A549 treated with Hydrocortisone at 1 μM for 4 hours (cell line): Measurements from ENCODE around the gene CFD. TPM values are rescaled to one million over a fixed set of nuclear protein-coding genes. Genes with fewer than 3 reads are reported as not detected.

ENCODE experiments used
- total RNA-seq: library from RNA; stranded (reverse); fragments of 200-300 nt; extraction: Qiagen RNA extraction; gene quantifications from 5 replicates; pipeline ENCODE4 v1.2.3, GENCODE V29; 2022

Gene CFD
- 8.2 to 22.5 TPM (median 20.7 TPM) in 5 replicates for total RNA-seq

GRCh38 chr19:858868-859843 is at the start of gene CFD:
Gene CFD, plus strand, starts transcription at chr19:859664. Its CDS starts 26 bp downstream, at chr19:859690.

DNA sequence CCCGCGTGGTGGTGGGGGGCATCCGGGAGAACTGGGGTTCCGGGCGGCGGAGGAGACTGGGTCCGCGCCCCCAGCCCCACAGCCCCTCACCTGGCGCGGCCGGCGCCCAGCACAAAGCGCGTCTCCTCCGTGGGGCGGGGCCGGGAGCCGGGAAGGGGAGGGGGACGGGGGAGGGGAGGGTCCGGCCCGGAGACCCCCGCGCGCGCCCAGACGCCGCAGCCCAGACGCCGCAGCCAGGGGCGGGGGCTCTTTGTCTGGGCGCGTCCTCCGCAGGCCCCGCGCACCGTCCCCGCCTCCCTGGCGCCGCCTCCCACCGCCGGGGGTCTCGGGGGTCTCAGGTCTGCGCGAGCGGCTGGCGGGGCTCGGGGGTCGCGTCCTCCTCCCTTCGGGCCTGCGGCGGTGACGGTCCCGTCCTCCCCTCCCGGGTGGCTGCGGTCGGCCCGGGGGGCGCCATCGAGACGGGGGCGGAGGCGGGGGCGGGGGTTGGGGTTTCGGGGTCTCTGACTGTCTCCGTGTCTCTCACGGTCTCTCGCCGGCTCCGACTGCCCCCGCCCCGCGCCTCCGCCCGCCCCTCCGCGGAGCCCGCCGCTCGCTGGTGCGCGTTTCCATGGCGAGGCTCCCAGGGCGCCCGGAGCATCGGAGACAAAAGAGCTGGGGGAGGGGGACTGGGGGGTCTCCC is 37.5 kb upstream of the CFD start, which contains the start of gene PLPPR3:
Gene PLPPR3 (minus strand): TSS at position 131 of the 679 bp plus-strand sequence. CDS start 396 bp downstream, outside the sequence.

GRCh38 chr19:827710-828321 is 31.6 kb upstream of the CFD start, which contains the start of gene AZU1:
Gene AZU1, plus strand, starts transcription at chr19:827837. Its CDS starts 10 bp downstream, at chr19:827847.

DNA sequence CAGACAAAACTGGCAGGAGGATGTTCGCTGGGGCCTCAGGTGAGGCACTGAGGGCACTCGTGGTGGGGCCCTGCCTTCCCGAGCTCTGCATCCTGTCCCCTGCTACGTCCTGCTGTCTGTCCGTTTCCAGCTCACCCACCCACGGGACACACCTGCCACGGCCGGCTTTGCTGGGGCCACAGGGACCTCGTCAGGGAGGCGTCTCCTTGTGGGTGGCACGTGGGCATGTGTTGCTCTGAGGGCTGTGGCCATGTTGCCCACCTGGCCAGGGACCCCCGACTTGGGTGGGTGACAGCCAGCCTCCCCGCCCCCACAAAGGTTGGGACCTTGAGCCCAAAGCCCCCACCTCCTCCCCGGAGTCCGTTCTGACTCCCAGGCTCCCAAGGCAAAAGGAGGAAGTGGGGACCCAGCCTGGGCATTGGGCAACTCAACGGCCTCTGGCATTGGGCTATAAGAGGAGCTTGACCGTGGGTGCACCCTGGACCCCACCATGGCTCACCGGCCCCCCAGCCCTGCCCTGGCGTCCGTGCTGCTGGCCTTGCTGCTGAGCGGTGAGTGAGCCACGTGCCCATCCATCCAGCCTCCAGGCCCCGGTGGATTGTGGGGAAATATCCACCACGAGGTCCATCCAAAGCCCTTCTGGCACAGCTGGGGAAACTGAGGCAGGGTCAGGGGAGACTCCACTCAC is 18.8 kb upstream of the CFD start, which contains the start of gene PRTN3:
Gene PRTN3 (plus strand): TSS at position 481 of the 688 bp plus-strand sequence. CDS start 10 bp downstream, at position 491.

DNA sequence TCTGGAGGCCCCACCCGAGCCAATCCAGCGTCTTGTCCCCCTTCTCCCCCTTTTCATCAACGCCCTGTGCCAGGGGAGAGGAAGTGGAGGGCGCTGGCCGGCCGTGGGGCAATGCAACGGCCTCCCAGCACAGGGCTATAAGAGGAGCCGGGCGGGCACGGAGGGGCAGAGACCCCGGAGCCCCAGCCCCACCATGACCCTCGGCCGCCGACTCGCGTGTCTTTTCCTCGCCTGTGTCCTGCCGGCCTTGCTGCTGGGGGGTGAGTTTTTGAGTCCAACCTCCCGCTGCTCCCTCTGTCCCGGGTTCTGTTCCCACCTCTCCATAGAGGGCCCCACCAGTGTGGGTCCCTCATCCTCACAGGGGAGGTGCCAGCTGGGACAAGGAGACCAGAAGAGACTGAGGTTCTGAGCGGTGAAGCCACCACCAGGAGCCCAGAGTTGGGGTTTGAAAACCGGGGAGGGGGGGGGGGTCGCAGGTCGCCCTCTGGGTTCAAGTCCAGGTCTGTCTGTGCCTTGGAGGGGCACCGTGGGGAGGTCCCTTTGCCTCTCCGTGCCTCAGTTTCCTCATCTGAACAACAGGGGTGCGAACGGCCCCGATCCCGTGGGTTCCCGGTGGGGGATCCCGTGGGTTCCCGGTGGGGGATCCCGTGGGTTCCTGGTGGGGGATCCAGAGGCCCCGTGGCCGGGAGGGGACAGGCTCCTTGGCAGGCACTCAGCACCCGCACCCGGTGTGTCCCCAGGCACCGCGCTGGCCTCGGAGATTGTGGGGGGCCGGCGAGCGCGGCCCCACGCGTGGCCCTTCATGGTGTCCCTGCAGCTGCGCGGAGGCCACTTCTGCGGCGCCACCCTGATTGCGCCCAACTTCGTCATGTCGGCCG is 7.1 kb upstream of the CFD start, which contains the start of gene ELANE:
Gene ELANE (plus strand): TSS at position 168 of the 878 bp plus-strand sequence. CDS start 26 bp downstream, at position 194.

DNA sequence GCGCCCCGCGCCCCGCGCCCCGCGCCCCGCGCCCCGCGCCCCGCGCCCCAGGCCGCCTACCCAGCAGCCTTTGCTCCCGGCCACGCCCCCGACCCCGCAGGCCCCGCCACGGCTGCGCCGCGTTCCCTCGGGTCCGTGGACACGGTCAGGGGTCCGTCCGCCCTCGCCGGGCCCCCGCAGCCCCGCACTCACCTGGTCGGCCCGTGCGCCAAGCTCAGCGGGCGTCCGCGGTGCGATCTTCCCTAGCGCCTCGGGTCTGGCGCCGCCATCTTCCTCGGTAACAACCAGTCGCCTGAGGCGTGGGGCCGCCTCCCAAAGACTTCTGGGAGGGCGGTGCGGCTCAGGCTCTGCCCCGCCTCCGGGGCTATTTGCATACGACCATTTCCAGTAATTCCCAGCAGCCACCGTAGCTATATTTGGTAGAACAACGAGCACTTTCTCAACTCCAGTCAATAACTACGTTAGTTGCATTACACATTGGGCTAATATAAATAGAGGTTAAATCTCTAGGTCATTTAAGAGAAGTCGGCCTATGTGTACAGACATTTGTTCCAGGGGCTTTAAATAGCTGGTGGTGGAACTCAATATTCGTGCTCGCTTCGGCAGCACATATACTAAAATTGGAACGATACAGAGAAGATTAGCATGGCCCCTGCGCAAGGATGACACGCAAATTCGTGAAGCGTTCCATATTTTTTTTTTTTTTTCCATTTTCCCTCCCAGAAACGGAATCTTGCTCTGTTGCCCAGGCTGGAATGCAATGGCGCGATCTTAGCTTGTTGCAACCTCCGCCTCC is 33.6 kb downstream of the CFD start, which contains the start of the genes MED16 and RNU6-9:
Gene MED16 (minus strand): TSS at position 294 of the 796 bp plus-strand sequence. CDS start 2,056 bp downstream, outside the sequence.
Gene RNU6-9 (plus strand): TSS at position 591 of the 796 bp plus-strand sequence.

Other genes starting within 250 kb of the CFD start
- 68.0 to 91.4 TPM (median 86.6 TPM) in 5 replicates for gene POLRMT, start 226.1 kb upstream of the CFD start, total RNA-seq
- gene FGF22, start 219.8 kb upstream of the CFD start, total RNA-seq = 0.37 to 0.75 TPM (median 0.55 TPM) in 5 replicates
- 53.5 to 72.9 TPM (median 70.7 TPM) in 5 replicates for gene RNF126, start 196.4 kb upstream of the CFD start, total RNA-seq
- 210 to 272 TPM (median 239 TPM) in 5 replicates for gene FSTL3, start 183.3 kb upstream of the CFD start, total RNA-seq
- gene PRSS57, start 164.2 kb upstream of the CFD start, total RNA-seq = 0.16 to 0.23 TPM in 2 of 5 replicates, not detected in the others
- gene PALM, start 150.7 kb upstream of the CFD start, total RNA-seq = 12.0 to 17.9 TPM (median 14.3 TPM) in 5 replicates
- 73.4 to 86.5 TPM (median 79.6 TPM) in 5 replicates for gene MISP, start 108.6 kb upstream of the CFD start, total RNA-seq
- gene PTBP1, start 62.2 kb upstream of the CFD start, total RNA-seq = 195 to 244 TPM (median 206 TPM) in 5 replicates
- 2.5 to 5.6 TPM (median 3.7 TPM) in 5 replicates for gene PLPPR3, start 37.7 kb upstream of the CFD start, total RNA-seq
- 0.14 to 0.56 TPM (median 0.23 TPM) in 5 replicates for gene AZU1, start 31.8 kb upstream of the CFD start, total RNA-seq
- gene PRTN3, start 18.7 kb upstream of the CFD start, total RNA-seq = 0.14 to 0.46 TPM (median 0.43 TPM) in 5 replicates
- gene ELANE, start 7.4 kb upstream of the CFD start, total RNA-seq = 0.09 to 0.46 TPM (median 0.20 TPM) in 5 replicates
- 13.1 to 25.9 TPM (median 23.8 TPM) in 5 replicates for gene MED16, start 33.5 kb downstream of the CFD start, total RNA-seq
- gene RNU6-9, start 33.8 kb downstream of the CFD start, total RNA-seq = not detected in 5 replicates
- gene R3HDM4, start 53.6 kb downstream of the CFD start, total RNA-seq = 30.7 to 39.0 TPM (median 37.7 TPM) in 5 replicates
- gene KISS1R, start 57.7 kb downstream of the CFD start, total RNA-seq = 0.18 to 0.53 TPM (median 0.47 TPM) in 5 replicates
- gene ARID3A, start 66.4 kb downstream of the CFD start, total RNA-seq = 4.5 to 5.5 TPM (median 4.9 TPM) in 5 replicates
- gene WDR18, start 124.7 kb downstream of the CFD start, total RNA-seq = 41.9 to 70.4 TPM (median 66.9 TPM) in 5 replicates
- gene GRIN3B, start 140.8 kb downstream of the CFD start, total RNA-seq = 1.6 to 3.6 TPM (median 2.4 TPM) in 5 replicates
- 88.1 to 125 TPM (median 119 TPM) in 5 replicates for gene TMEM259, start 161.5 kb downstream of the CFD start, total RNA-seq
- not detected in 5 replicates for gene RNU6-2, start 161.9 kb downstream of the CFD start, total RNA-seq
- gene CNN2, start 166.9 kb downstream of the CFD start, total RNA-seq = 70.3 to 98.3 TPM (median 87.8 TPM) in 5 replicates
- 12.7 to 19.5 TPM (median 15.0 TPM) in 5 replicates for gene ABCA7, start 180.4 kb downstream of the CFD start, total RNA-seq
- 3.2 to 4.9 TPM (median 4.7 TPM) in 5 replicates for gene ARHGAP45, start 207.5 kb downstream of the CFD start, total RNA-seq
- 189 to 252 TPM (median 230 TPM) in 5 replicates for gene POLR2E, start 235.7 kb downstream of the CFD start, total RNA-seq
- gene GPX4, start 244.3 kb downstream of the CFD start, total RNA-seq = 385 to 499 TPM (median 481 TPM) in 5 replicates